K562 (cell line): ENCODE results near the gene GRAMD4. TPM values are rescaled to one million over a fixed set of nuclear protein-coding genes. Genes with fewer than 3 reads are reported as not detected.

Experiments
- ATAC-seq: fragments of 200-7000 bp; cut with Tn5 transposase; 3 replicates; pipeline ENCODE4 v1.9.1; 2020; ENCODE audit warnings: moderate library complexity
- BruUV-seq: library from RNA; stranded (reverse); fragments of 400-500 nt; replicated peaks from 2 replicates; lab custom pipeline; 2021; lab: Mats Ljungman, UMichigan
- CTCF ChIA-PET: fragments of 300-600 bp; formaldehyde crosslinking; extraction: SDS; loops from one replicate; lab custom pipeline; 2021; ENCODE audit warnings: low intra/inter-chr PET ratio; lab: Yijun Ruan, JAX
- POLR2A ChIA-PET: fragments of 300-600, 350-650 bp; sonication (Branson Sonifier 250); formaldehyde crosslinking; extraction: SDS; loops from one replicate; lab custom pipeline; 2021; ENCODE audit warnings: antibody characterized with exemption, inconsistent platforms; lab: Yijun Ruan, JAX
- DNase-seq, 4 experiments: peaks; one replicate each; pipeline versions ENCODE4 v3.0.0 to v3.0.0-alpha.2; 2011 to 2018; ENCODE audit warnings: low spot score in 3 of 4, mixed read lengths in 3 of 4; ENCODE audit errors: extremely low read depth in 1 of 4
- FAIRE-seq: peaks from 2 replicates; lab custom pipeline; 2011; peaks lifted over from hg19 to GRCh38; lab: Jason Lieb, UNC
- H2AFZ ChIP-seq: 2 replicates; pipeline ENCODE4 v1.6.0; 2011; ENCODE audit warnings: low read depth, low read length, control low read depth, inconsistent platforms
- H3K27ac ChIP-seq: fragments of 200-600 bp; 3 replicates; pipeline ENCODE4 v1.8.0; 2011; ENCODE audit warnings: low read depth, mild to moderate bottlenecking, control low read depth, inconsistent platforms, low read length, moderate library complexity, mixed read lengths; ENCODE audit errors: extremely low read depth
- H3K27me3 ChIP-seq, 2 experiments: fragments of 300-600 bp in 1 of 2; 2 replicates in 1 of 2; 3 replicates in 1 of 2; pipeline versions ENCODE4 v1.6.0 to v1.8.0; 2011; ENCODE audit warnings: inconsistent platforms in 2 of 2, low read length in 2 of 2, mild to moderate bottlenecking in 1 of 2, mixed read lengths in 1 of 2, moderate library complexity in 1 of 2; ENCODE audit not compliant: control insufficient read depth in 2 of 2, insufficient read depth in 2 of 2
- H3K36me3 ChIP-seq: fragments of 300-600 bp; 3 replicates; pipeline ENCODE4 v1.8.0; 2011; ENCODE audit warnings: mild to moderate bottlenecking, low read length, inconsistent platforms; ENCODE audit not compliant: control insufficient read depth, insufficient read depth
- H3K4me1 ChIP-seq, 2 experiments: fragments of 200-600 bp in 1 of 2; replicated peaks in 1 of 2; 2 replicates in 1 of 2; 3 replicates in 1 of 2; pipeline versions ENCODE4 v1.5.1 to v1.8.0; 2011; ENCODE audit warnings: inconsistent platforms in 2 of 2, low read length in 2 of 2, mild to moderate bottlenecking in 1 of 2, mixed read lengths in 1 of 2, moderate library complexity in 1 of 2; ENCODE audit not compliant: control insufficient read depth in 2 of 2, insufficient read depth in 2 of 2
- H3K4me2 ChIP-seq: 2 replicates; pipeline ENCODE4 v1.6.1; 2011; ENCODE audit warnings: low read length, control low read depth, inconsistent platforms, mixed read lengths; ENCODE audit not compliant: insufficient read depth
- H3K4me3 ChIP-seq: fragments of 200-600 bp; sonication (generic), shearing (Covaris generic); 2 replicates; pipeline ENCODE4 v1.5.1; 2016; ENCODE audit warnings: control low read depth, inconsistent platforms
- H3K79me2 ChIP-seq: fragments of 200-600 bp; 3 replicates; pipeline ENCODE4 v1.8.0; 2011; ENCODE audit warnings: low read length, inconsistent platforms; ENCODE audit not compliant: control insufficient read depth, insufficient read depth
- H3K9ac ChIP-seq, 2 experiments: 2 replicates each; pipeline versions ENCODE4 v1.6.0 to v1.6.1; 2011; ENCODE audit warnings: low read depth in 2 of 2, low read length in 2 of 2, control low read depth in 1 of 2, inconsistent platforms in 1 of 2, mild to moderate bottlenecking in 1 of 2, mixed read lengths in 1 of 2; ENCODE audit not compliant: insufficient read depth in 1 of 2
- H3K9me1 ChIP-seq: one replicate; pipeline ENCODE4 v1.6.0; 2011; ENCODE audit warnings: inconsistent platforms, mild to moderate bottlenecking, low read length, moderate library complexity; ENCODE audit not compliant: control insufficient read depth, insufficient read depth
- H3K9me3 ChIP-seq: replicated peaks from 2 replicates; pipeline ENCODE4 v1.5.1; 2011; ENCODE audit warnings: low read depth, low read length, inconsistent platforms; ENCODE audit not compliant: control insufficient read depth, insufficient read depth
- H4K20me1 ChIP-seq: replicated peaks from 2 replicates; pipeline ENCODE4 v1.6.1; 2011; ENCODE audit warnings: low read length, inconsistent platforms, mixed read lengths; ENCODE audit not compliant: control insufficient read depth, insufficient read depth
- BCOR ChIP-seq: fragments of 450-650 bp; IDR thresholded peaks from 2 replicates; pipeline ENCODE4 v1.6.1; 2016
- HDAC6 ChIP-seq: IDR thresholded peaks from 2 replicates; pipeline ENCODE4 v1.6.1; 2012; ENCODE audit warnings: low read depth, mild to moderate bottlenecking, control low read depth, inconsistent platforms, low read length, moderate library complexity
- MTA1 ChIP-seq: fragments of 450-650 bp; IDR thresholded peaks from 2 replicates; pipeline ENCODE4 v1.6.1; 2017; ENCODE audit warnings: borderline replicate concordance
- NUFIP1 ChIP-seq: fragments of 450-650 bp; IDR thresholded peaks from 2 replicates; pipeline ENCODE4 v1.6.1; 2018; ENCODE audit not compliant: partially characterized antibody
- POLR2AphosphoS2 ChIP-seq: IDR thresholded peaks from 2 replicates; pipeline ENCODE4 v1.6.1; 2012; ENCODE audit warnings: low read length, improper control_type of control experiment
- POLR2AphosphoS5 ChIP-seq: IDR thresholded peaks from 2 replicates; pipeline ENCODE4 v1.6.1; 2011; ENCODE audit warnings: mild to moderate bottlenecking, low read depth, low read length, moderate library complexity; ENCODE audit not compliant: control insufficient read depth, insufficient read depth
- RBM25 ChIP-seq: fragments of 200-400 bp; formaldehyde crosslinking; IDR thresholded peaks from 2 replicates; pipeline ENCODE4 v1.6.1; 2018; ENCODE audit warnings: low read length, low read depth, moderate library complexity; ENCODE audit not compliant: severe bottlenecking
- WGBS: fragments of 100-300 bp; shearing (Covaris generic); methylation state at CpG from one replicate; pipeline ENCODE4 v1.1.6; 2016; ENCODE audit warnings: low coverage, mixed read lengths; ENCODE audit not compliant: insufficient coverage; ENCODE audit errors: missing lambda C conversion rate; 5-methylcytosine and 5-hydroxymethylcytosine counted together
- in situ Hi-C: fragments of 300-500 bp; cut with MboI; formaldehyde crosslinking; loops from 4 replicates; pipeline ENCODE4 v1.15.0; 2018; ENCODE audit warnings: inconsistent platforms, mixed read lengths
- intact Hi-C: fragments of 100-400 bp; cut with micrococcal nuclease; formaldehyde crosslinking; loops from 2 replicates; pipeline ENCODE4 v1.14.2; 2022
- polyA plus RNA-seq, 8 experiments: library from polyadenylated mRNA; depleted of rRNA in 4 of 8; stranded (reverse) in 5 of 8; unstranded in 3 of 8; fragments of >200 nt; fragmentation: Nextera tagmentation in 2 of 8; fragmentation: Illumina TruSeq in 1 of 8; extraction: Ambion mirVana in 2 of 8; extraction: Trizol in 1 of 8; gene quantifications; 2 replicates each; pipeline versions ENCODE4 v1.2.1 to v1.2.3, GENCODE V29; 2011 to 2014; ENCODE audit warnings: inconsistent platforms in 1 of 8, missing spikeins in 1 of 8
- total RNA-seq, 7 experiments: library from RNA; depleted of rRNA in 6 of 7; stranded (reverse); fragments of >200 nt in 6 of 7; fragmentation: Illumina TruSeq in 2 of 7; extraction: Trizol in 2 of 7; gene quantifications; 2 replicates each; pipeline versions ENCODE4 v1.2.1 to v1.2.3, GENCODE V29; 2011 to 2021; ENCODE audit warnings: low replicate concordance in 1 of 7

The GRAMD4 gene
- total and polyA plus RNA-seq, 9 of the 15 experiments (the other 6 are each of a cell fraction or from before 2014, with no cell fraction given) = 0.18 to 44.8 (median 18.6) TPM

DNA sequence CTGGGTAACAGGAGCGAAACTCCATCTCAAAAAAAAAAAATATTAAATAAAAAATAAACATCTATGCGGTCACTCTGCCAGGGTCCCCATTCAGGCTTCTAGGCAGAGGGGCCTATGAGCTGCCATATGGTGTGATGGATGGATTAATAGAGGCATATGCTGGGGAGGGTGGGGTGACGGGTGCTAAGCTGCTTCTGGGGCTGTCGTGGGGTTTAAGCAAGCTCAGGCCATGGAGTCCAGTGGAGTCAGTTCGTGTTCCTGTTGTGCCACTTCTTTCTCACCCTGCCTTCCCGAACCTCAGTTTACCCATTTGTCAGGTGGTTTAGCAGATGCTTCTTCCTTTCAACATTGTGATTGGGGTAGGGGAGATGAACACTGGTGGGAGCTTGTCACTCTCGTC, 9.0 kb upstream of the GRAMD4 start:
- DNase-seq = no peak
- in situ Hi-C loops = no loop called here
- no peaks in the 10 kb centered on the region for H3K27me3 ChIP-seq
- peaks cover 1% of the 10 kb centered on the region; the same call in 1 of the 2 replicates for H3K9me3 ChIP-seq
- peaks cover 2% of the 10 kb centered on the region; the same call in 1 of the 3 replicates for H3K36me3 ChIP-seq
- POLR2A ChIA-PET = no interaction called here
- whole genome bisulfite sequencing = 80% methylated on average over 3 of the region's 7 CpGs
- H2AFZ ChIP-seq = no peak overlapping the region
- peaks cover 0 to 48% of the 10 kb centered on the region in 2 experiments; a peak in 3 of 5 replicates for H3K4me1 ChIP-seq
- intact Hi-C loops = no loop called here
- H3K4me2 ChIP-seq = no peak overlapping the region
- no peak overlapping the region for H3K4me3 ChIP-seq
- CTCF ChIA-PET = no interaction called here
- no peak overlapping the region for H3K9ac ChIP-seq
- no peak for FAIRE-seq
- peaks cover 76% of the 10 kb centered on the region for H3K79me2 ChIP-seq
- no peak for ATAC-seq
- no peaks in the 10 kb centered on the region for H3K9me1 ChIP-seq
- no peaks in the 10 kb centered on the region for H4K20me1 ChIP-seq
- H3K27ac ChIP-seq = no peak overlapping the region
- no TSS peak for BruUV-seq
- TF ChIP-seq HDAC6 (no peak), MTA1 (no peak), RBM25 (peak; percentile 78)

GRCh38 chr22:46612341-46612903, 7.8 kb upstream of the GRAMD4 start:
- Histone ChIP-seq H2AFZ (no peak overlapping the region), H3K9me3 (peaks cover 1% of the 10 kb centered on the region; the same call in 1 of the 2 replicates), H3K9me1 (no peaks in the 10 kb centered on the region), H3K27ac (no peak overlapping the region), H4K20me1 (no peaks in the 10 kb centered on the region), H3K27me3 (no peaks in the 10 kb centered on the region), H3K9ac (peak overlapping the region in 1 of 2 experiments; percentile 83; a peak in 2 of 4 replicates), H3K36me3 (peaks cover 2% of the 10 kb centered on the region; the same call in 1 of the 3 replicates), H3K4me3 (no peak overlapping the region), H3K79me2 (peaks cover 70% of the 10 kb centered on the region), H3K4me1 (peaks cover 0 to 42% of the 10 kb centered on the region in 2 experiments; a peak in 3 of 5 replicates), H3K4me2 (no peak overlapping the region)
- CTCF ChIA-PET = no interaction called here
- TF ChIP-seq POLR2AphosphoS5 (no peak), NUFIP1 (no peak), BCOR (no peak), POLR2AphosphoS2 (no peak)
- intact Hi-C loops = no loop called here
- POLR2A ChIA-PET = interaction anchor here (0.7 kb wide), 1 partner anchor 84 kb away, joined by 3 read pairs; no protein-coding TSS in a partner anchor
- 84% methylated on average over 9 of the region's 13 CpGs for WGBS
- in situ Hi-C loops = no loop called here
- peak; percentile 37; the same call in 2 of the 3 replicates for ATAC-seq
- DNase-seq = no peak
- FAIRE-seq = no peak
- BruUV-seq = no TSS peak
